ENCODE measurements around the gene PPP1R12B.

- TF ChIP-seq CTCF (IDR thresholded peaks at IDR 0.05), result no peak
- no peak for TF ChIP-seq EP300 (IDR thresholded peaks at IDR 0.05)
- TF ChIP-seq POLR2A (IDR thresholded peaks at IDR 0.05), result no peak
- no peak for TF ChIP-seq POLR2AphosphoS5 (IDR thresholded peaks at IDR 0.05)
These were observed 216.5 kb downstream of the PPP1R12B start for GRCh38 chr1:202564958-202565495.

Measured in gastroesophageal sphincter (tissue), 3 donors.